Measurements from ENCODE around the gene CCDC150. TPM values are rescaled to one million over a fixed set of nuclear protein-coding genes. Genes with fewer than 3 reads are reported as not detected.

The CCDC150 gene
- total and polyA plus RNA-seq, 2 donors (not counting 1 experiment from before 2014, with no cell fraction given), result 0.70 to 4.9 TPM

GRCh38 chr2:196718419-196719109 lies 79.0 kb downstream of the CCDC150 start:
- no peaks in the 10 kb centered on the region for H3K4me1 Mint-ChIP-seq
- DNase-seq, result no peak
- TF ChIP-seq CTCF (IDR thresholded peaks at IDR 0.05), result no peak
- no peak for TF ChIP-seq EZH2 (IDR thresholded peaks at IDR 0.05; ENCODE audit: borderline replicate concordance, insufficient read depth, low read depth, low read length, poor library complexity, severe bottlenecking)
- H3K4me3 ChIP-seq (ENCODE audit: control extremely low read depth in 1 of 5, extremely low read depth in 1 of 5, insufficient read depth in 1 of 5, low read depth in 2 of 5, low read length in 4 of 5), result no peak overlapping the region
- no peak overlapping the region for H3K4me2 ChIP-seq (replicated peaks; ENCODE audit: low read depth, low read length, poor library complexity, severe bottlenecking)
- 98% methylated on average over 4 of the region's 6 CpGs for WGBS (ENCODE audit: insufficient coverage)
- POLR2A ChIA-PET, result no interaction called here
- H3K27ac Mint-ChIP-seq, result no peak overlapping the region
- no peak overlapping the region for H2AFZ ChIP-seq (ENCODE audit: insufficient read depth, low read depth, low read length, poor library complexity, severe bottlenecking)
- no peaks in the 10 kb centered on the region for H3K27me3 ChIP-seq (replicated peaks in 1 of 4; ENCODE audit: control extremely low read depth in 1 of 4, control insufficient read depth in 3 of 4, insufficient read depth in 4 of 4, low read length in 3 of 4)
- H3K9me3 Mint-ChIP-seq (ENCODE audit: insufficient read depth), result no peaks in the 10 kb centered on the region
- H3K4me1 ChIP-seq (ENCODE audit: control insufficient read depth in 2 of 2, insufficient read depth in 2 of 2, low read length in 2 of 2), result no peaks in the 10 kb centered on the region
- no peak overlapping the region for H3K27ac ChIP-seq (ENCODE audit: low read length in 2 of 2)
- ATAC-seq (ENCODE audit: low read depth), result no peak
- H3K36me3 ChIP-seq (replicated peaks in 1 of 2; ENCODE audit: control extremely low read depth in 1 of 2, control insufficient read depth in 1 of 2, extremely low read depth in 1 of 2, insufficient read depth in 2 of 2, low read length in 1 of 2), result no peaks in the 10 kb centered on the region
- intact Hi-C loops (cut with micrococcal nuclease), result no loop called here
- H4K20me1 ChIP-seq (ENCODE audit: control insufficient read depth, insufficient read depth, low read length, poor library complexity, severe bottlenecking), result no peaks in the 10 kb centered on the region
- H3K9ac ChIP-seq (ENCODE audit: low read length), result no peak overlapping the region
- H3K27me3 Mint-ChIP-seq, result no peaks in the 10 kb centered on the region
- no peaks in the 10 kb centered on the region for H3K79me2 ChIP-seq (ENCODE audit: control insufficient read depth, insufficient read depth, low read length)
- CTCF ChIA-PET, result interaction anchor here (0.6 kb wide), 2 partner anchors 711 to 1121 kb away, joined by 3 to 5 read pairs; no protein-coding TSS in a partner anchor
- no peak overlapping the region for H3K4me3 Mint-ChIP-seq
- no peaks in the 10 kb centered on the region for H3K9me3 ChIP-seq (ENCODE audit: control extremely low read depth in 1 of 3, control insufficient read depth in 2 of 3, insufficient read depth in 1 of 3, low read length in 2 of 3)

GRCh38 chr2:196719110-196719872 lies 79.8 kb downstream of the CCDC150 start:
- DNase-seq, result no peak
- no peak for TF ChIP-seq EZH2 (IDR thresholded peaks at IDR 0.05; ENCODE audit: borderline replicate concordance, insufficient read depth, low read depth, low read length, poor library complexity, severe bottlenecking)
- no peak for TF ChIP-seq CTCF (IDR thresholded peaks at IDR 0.05)
- H3K9me3 Mint-ChIP-seq (ENCODE audit: insufficient read depth), result no peaks in the 10 kb centered on the region
- no peak overlapping the region for H3K27ac Mint-ChIP-seq
- intact Hi-C loops (cut with micrococcal nuclease), result no loop called here
- ChIA-PET CTCF (interaction anchor here (0.6 to 0.7 kb wide), 2 partner anchors 270 to 1122 kb away, joined by 4 to 5 read pairs; no protein-coding TSS in a partner anchor), POLR2A (no interaction called here)
- ATAC-seq (ENCODE audit: low read depth), result no peak
- Histone ChIP-seq H3K9me3 (ENCODE audit: control extremely low read depth in 1 of 3, control insufficient read depth in 2 of 3, insufficient read depth in 1 of 3, low read length in 2 of 3) (no peaks in the 10 kb centered on the region), H3K9ac (ENCODE audit: low read length) (no peak overlapping the region), H3K79me2 (ENCODE audit: control insufficient read depth, insufficient read depth, low read length) (no peaks in the 10 kb centered on the region), H3K4me1 (ENCODE audit: control insufficient read depth in 2 of 2, insufficient read depth in 2 of 2, low read length in 2 of 2) (no peaks in the 10 kb centered on the region), H3K4me2 (replicated peaks; ENCODE audit: low read depth, low read length, poor library complexity, severe bottlenecking) (no peak overlapping the region), H4K20me1 (ENCODE audit: control insufficient read depth, insufficient read depth, low read length, poor library complexity, severe bottlenecking) (no peaks in the 10 kb centered on the region), H3K27me3 (replicated peaks in 1 of 4; ENCODE audit: control extremely low read depth in 1 of 4, control insufficient read depth in 3 of 4, insufficient read depth in 4 of 4, low read length in 3 of 4) (no peaks in the 10 kb centered on the region), H3K27ac (ENCODE audit: low read length in 2 of 2) (no peak overlapping the region), H2AFZ (ENCODE audit: insufficient read depth, low read depth, low read length, poor library complexity, severe bottlenecking) (no peak overlapping the region), H3K4me3 (ENCODE audit: control extremely low read depth in 1 of 5, extremely low read depth in 1 of 5, insufficient read depth in 1 of 5, low read depth in 2 of 5, low read length in 4 of 5) (no peak overlapping the region), H3K36me3 (replicated peaks in 1 of 2; ENCODE audit: control extremely low read depth in 1 of 2, control insufficient read depth in 1 of 2, extremely low read depth in 1 of 2, insufficient read depth in 2 of 2, low read length in 1 of 2) (no peaks in the 10 kb centered on the region)
- WGBS (ENCODE audit: insufficient coverage), result 64% methylated on average over 5 of the region's 6 CpGs
- no peaks in the 10 kb centered on the region for H3K4me1 Mint-ChIP-seq
- no peak overlapping the region for H3K4me3 Mint-ChIP-seq
- no peaks in the 10 kb centered on the region for H3K27me3 Mint-ChIP-seq

Measured in B cell (primary cell).